Measurements from ENCODE around the gene NRK.
"Not testable (repeated sequence)": the region's sequence is repeated elsewhere in the genome, so short reads cannot be mapped to it uniquely, and the experiment has no call there.

NRK gene, protein sequence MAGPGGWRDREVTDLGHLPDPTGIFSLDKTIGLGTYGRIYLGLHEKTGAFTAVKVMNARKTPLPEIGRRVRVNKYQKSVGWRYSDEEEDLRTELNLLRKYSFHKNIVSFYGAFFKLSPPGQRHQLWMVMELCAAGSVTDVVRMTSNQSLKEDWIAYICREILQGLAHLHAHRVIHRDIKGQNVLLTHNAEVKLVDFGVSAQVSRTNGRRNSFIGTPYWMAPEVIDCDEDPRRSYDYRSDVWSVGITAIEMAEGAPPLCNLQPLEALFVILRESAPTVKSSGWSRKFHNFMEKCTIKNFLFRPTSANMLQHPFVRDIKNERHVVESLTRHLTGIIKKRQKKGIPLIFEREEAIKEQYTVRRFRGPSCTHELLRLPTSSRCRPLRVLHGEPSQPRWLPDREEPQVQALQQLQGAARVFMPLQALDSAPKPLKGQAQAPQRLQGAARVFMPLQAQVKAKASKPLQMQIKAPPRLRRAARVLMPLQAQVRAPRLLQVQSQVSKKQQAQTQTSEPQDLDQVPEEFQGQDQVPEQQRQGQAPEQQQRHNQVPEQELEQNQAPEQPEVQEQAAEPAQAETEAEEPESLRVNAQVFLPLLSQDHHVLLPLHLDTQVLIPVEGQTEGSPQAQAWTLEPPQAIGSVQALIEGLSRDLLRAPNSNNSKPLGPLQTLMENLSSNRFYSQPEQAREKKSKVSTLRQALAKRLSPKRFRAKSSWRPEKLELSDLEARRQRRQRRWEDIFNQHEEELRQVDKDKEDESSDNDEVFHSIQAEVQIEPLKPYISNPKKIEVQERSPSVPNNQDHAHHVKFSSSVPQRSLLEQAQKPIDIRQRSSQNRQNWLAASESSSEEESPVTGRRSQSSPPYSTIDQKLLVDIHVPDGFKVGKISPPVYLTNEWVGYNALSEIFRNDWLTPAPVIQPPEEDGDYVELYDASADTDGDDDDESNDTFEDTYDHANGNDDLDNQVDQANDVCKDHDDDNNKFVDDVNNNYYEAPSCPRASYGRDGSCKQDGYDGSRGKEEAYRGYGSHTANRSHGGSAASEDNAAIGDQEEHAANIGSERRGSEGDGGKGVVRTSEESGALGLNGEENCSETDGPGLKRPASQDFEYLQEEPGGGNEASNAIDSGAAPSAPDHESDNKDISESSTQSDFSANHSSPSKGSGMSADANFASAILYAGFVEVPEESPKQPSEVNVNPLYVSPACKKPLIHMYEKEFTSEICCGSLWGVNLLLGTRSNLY (N-terminal part only)

DNA sequence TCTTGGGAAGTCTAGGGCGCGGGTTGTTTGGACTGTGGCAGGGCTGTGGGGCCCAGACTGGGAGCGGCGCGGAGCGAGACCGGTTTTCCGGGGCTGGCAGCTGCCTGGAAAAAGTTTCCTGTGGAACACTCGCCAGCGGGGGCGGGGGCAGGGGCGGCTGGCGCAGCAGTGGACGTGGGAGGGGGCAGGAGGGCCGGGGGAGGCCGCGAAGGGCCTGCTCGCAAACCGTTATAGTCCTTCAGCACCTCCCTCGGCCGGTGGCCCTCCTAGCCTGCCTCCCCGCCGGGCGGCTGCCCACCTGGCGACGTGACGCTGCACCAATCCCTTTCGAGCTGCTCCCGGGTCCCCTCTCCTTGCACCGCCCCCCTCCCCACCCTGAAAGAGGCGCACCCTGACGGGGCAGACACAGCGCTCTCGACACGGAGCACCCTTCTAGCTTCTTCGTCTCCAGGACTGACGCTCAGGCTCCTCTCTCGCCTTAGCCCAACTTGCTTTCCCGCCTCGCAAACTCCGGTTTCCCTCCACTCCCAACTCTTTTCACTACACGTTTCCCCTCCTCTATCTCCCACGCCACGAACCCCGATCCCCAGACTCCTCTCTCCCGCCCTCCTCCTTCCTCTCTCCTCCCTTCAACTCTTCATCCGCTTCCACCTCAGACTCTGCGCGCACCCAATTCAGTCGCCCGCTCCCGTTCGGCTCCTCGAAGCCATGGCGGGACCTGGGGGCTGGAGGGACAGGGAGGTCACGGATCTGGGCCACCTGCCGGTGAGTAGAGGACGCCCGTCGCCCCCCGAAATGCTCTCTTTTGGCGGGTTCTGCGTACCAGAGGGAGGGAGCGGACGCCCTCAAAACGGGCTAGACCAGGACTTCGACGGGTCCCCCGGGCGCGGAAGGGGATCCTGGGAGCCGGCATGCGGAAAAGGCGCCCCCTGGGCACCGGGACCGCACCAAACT lies at the start of gene NRK:
Gene NRK, plus strand, starts transcription at position 402 of the 954 bp plus-strand sequence. Its CDS starts 307 bp downstream, at position 709.
- DNase-seq: no peak

DNA sequence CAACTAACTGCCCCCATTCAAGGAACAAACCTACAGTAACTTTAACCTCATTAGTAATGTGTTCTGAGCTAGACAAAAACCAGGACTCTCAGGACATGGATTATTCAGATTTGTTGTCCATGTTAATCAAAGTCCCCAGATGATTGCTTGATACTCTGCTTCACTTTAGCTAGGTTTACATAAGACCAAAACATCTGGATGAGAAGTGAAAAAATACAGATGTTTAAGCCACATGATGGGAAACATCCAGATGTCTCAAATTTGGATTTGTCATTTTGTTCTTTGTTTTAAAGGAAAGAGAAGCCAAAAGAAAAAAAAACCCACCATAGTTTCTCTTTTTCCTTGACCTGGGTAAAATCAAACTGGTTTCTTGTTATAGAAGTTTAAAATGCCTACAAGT lies 48.5 kb upstream of the NRK start:
- DNase-seq: no peak

DNA sequence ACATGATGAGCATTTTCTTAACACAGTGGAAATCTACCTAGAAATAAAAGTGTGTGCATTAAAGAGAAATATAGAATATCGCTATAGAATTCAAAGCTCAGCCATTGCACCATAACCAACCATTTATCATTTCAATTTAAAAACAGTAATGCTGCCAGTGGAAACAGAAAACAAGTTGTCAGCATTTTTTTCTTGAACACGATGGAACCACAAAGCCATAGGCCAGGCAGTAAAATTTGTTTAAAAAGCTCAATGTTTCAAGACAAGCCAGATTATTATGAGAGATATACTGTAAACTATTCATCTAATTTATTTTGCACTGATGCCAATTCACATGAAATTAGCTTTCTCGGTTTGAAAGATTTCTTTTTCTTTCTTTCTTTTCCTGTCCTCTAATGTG lies 46.7 kb upstream of the NRK start:
- DNase-seq: no peak

DNA sequence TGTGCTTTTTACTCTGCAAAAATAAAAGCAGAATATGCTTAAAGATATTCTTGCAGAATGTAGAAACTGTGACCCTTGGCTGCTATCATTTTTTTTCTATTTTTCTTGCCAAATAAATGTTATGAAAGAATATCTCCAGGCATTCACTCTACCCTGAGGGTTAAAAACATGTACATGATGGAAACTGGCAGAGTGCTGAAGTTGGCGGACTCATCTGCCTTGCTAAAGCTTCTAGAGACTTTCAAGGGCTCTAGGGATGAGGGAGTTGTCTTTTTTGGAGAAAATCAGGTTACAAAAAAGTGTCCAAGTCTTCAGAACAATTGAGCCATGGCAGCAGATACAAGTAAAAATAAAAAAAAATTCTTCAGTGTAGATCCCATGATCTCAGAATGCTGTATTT lies 40.5 kb upstream of the NRK start:
- no peak for DNase-seq

DNA sequence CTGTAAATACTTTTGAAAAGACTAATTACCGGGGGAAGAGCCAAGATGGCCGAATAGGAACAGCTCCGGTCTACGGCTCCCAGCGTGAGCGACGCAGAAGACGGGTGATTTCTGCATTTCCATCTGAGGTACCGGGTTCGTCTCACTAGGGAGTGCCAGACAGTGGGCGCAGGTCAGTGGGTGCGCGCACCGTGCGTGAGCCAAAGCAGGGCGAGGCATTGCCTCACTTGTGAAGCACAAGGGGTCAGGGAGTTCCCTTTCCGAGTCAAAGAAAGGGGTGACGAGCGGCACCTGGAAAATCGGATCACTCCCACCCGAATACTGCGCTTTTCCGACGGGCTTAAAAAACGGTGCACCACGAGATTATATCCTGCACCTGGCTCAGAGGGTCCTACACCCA lies 25.5 kb upstream of the NRK start:
- not testable (repeated sequence) for DNase-seq

DNA sequence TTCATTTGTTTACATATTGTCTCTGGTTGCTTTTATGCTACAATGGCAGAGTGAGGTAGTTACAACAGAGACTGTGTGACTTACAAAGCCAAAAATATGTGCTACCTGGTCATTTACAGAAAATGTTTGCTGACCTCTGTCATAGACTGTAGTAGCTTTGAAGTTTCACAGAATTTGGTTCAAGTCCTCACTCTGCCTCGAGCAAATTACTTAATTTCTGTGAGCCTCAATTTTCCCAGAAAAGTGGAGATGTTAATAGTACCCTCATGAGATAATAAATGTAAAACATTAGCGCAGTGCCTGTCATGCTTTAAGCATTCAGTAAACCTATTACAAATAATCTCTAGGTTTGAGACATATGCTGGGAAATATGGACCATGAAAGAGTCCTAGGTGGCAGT lies 18.4 kb upstream of the NRK start:
- no peak for DNase-seq

DNA sequence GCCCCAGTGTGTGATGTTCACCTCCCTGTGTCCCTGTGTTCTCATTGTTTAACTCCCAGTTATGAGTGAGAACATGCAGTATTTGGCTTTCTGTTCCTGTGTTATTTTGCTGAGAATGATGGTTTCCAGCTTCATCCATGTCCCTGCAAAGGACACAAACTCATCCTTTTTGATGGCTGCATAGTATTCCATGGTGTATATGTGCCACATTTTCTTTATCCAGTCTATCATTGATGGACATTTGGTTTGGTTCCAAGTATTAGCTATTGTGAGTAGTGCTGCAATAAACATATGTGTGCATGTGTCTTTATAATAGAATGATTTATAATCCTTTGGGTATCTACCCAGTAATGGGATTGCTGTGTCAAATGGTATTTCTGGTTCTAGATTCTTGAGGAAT lies 16.7 kb upstream of the NRK start:
- not testable (repeated sequence) for DNase-seq

DNA sequence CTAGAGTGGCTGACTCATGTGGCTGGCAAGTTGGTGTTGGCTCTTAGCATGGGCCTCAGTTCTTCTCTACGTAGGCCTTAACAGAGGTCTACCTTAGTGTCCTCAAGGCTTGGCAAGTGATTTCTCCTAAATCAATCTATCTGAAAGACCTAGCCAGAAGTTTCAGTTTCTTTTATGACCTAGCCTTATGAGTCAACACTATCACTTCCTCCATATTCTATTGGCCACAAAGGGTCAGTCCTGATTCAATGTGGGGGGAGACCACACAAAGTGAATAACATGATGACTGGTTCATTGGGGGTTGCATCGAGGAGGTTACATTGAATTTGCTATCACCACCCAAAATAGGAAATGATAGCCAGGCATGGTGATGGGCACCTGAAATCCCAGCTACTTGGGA lies 5.8 kb upstream of the NRK start:
- DNase-seq: no peak

DNA sequence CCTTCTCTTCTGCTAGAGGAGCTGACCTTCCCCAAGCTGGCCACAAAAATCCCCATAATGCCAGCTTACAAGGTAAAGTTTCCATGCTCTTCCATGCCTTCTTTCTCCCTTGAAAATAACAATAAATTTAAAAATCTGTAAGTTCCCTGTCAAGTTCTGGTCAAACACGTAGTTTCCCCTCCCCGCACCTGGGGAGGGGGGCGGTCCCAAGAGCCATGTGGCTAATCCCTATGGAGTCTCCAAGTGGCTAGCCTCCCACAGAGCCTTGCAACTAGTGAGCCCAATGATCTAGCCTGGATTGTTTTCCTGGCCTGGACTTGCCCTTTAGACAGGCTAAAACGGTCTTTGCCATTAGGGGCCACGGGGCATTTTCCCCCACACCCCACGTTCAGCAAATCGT lies 2.1 kb upstream of the NRK start:
- DNase-seq: no peak

DNA sequence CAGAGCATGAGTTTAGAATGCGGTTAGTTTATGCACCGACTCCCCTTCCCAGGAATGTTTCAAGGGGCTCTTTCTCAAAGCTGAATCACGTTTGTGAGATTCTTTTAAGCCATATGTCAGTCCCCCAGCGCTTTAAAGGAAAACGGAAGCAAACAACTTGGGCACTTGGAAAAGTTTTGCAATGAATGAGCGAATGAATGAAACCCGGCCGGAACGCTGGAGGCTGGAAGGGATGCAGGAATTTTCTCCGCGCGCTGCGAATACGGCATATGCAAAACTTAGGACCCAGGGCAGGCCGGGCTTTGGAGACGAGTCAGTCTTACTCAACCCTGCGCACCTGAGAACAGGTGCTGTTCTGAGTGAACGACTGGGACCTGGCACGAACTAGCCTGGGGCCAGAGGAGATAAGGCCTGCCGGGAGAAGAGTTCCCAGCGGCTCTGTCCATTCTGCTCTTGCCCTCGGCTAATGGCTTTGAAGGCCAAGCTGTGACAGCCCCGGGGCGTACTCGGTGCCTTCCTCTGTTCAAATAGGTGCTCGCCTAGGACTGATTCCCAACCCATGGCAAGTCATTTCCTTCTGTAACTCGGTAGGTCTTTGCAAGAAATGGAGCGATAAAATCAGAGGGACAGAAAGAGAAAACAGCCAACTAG lies 743 bp upstream of the NRK start:
- DNase-seq: no peak

DNA sequence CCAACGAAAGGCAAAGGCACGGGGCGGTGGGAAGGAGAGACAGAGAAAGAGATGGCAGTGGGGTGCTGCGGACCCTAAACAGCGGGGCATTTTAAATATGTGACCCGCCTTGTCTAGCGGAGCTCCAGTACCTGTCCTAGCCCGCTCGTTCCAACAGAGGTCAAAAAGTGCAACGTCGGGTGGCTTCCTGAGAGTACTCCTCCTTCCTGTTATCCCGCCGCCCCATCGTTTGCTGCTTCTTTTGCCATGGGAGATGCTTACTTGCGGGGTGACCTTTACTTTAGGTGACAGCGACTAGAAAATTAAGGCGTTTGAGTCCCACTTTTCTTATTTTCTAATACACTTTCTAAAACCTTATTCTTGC lies 735 bp downstream of the NRK start:
- DNase-seq: no peak

DNA sequence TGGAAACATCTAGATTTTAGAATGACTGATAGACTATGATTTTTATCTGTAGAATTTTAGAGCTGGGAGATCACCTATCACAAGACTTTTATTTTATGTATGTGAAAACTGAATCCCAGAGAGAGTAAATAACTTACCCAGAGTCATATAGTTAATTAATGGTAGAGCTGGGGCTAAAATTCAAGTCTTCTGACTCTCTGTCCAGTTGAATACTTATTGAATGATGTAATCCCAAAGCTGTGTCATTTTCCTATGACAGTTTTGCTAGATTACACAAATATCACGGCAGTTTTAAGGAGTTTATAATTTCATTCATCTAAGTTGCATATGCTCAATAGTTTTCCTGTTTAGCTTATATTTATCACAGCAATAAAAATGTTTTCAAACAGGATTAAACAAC lies 6.7 kb downstream of the NRK start:
- no peak for DNase-seq

DNA sequence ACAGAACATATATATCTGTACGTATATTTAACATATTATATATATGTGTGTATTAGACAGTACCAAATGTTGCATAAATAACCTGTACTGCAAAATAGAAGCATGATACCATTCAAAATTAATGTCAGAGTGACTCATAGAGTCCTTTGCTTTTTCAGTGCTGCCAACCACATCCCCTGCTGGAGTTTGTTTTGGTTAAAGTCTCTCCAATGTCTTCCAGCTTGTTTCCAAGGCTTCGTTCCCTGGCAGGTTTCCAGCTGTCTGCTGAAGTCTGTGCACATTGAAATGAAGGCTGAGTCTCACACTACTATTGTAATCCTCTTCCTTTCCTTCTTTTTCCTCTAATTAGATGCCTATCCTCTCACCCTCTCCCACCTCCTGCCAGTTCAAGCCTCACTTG lies 14.9 kb downstream of the NRK start:
- no peak for DNase-seq

DNA sequence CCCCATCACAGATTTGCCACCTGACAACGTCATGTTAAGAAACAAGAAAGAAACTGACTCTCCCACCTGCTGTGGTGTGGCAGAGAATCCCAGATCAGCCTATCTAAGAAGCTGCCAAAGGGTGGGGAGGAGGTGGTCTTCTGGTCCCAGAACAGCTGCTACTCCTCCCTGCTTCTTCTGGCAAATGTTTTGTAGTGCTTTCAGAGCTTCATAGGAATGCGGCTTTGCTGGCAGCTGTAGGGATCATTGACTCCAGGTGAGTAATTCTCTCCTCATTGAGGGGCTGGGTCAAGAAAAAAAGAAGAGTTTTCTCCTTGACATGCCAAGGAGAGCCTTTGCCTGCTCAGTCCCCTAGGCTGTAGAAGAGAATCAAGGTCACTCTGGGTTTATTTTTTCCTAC lies 23.3 kb downstream of the NRK start:
- no peak for DNase-seq

DNA sequence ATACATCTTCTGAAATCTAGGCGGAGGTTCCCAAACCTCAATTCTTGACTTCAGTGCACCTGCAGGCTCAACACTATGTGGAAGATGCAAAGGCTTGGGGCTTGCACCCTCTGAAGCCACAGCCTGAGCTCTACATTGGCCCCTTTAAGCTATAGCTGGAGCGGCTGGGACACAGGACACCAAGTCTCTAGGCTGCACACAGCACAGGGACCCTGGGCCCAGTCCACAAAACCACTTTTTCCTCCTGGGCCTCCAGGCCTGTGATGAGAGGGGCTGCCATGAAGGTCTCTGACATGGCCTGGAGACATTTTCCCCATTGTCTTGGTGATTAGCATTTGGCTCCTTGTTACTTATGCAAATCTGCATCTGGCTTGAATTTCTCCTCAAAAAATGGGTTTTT lies 27.8 kb downstream of the NRK start:
- DNase-seq: not testable (repeated sequence)

DNA sequence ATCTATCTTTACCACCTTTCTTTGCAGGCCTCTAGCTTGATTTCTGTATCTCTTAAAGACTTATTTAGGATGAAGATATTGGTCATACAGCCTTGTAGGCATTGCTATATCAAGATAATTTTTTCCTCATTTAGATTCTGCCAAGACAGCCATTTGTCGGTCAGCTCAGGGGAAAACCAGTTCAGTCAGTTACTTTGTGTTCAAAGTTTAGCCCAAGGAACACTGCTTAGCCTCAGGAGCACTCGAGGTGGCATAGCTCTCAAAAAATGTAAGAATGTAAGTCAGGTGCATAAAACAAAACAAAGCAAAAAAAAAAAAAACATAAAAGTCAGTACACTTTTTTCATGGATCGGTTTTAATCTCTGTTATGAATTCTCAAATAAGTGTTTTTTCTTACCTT lies 43.4 kb downstream of the NRK start:
- DNase-seq: no peak

DNA sequence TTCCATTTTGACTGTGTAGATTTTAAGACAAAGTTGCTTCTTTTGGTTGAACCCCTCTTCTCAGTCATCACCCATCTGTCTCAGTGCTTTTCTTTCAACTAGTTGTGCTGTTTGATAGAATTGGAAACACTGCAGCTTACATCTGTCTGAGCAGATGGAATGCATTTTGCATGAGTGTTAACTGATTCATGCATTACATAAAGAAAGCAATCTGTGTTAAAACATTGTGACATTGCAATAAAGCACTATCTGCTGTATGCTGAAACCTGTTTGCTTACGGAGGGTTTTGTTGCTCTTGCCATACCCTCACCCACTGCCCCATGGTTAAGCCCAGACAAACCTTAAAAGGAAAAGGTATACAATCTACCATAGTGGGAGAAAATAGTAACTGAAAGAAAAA lies 47.4 kb downstream of the NRK start:
- DNase-seq: no peak

DNA sequence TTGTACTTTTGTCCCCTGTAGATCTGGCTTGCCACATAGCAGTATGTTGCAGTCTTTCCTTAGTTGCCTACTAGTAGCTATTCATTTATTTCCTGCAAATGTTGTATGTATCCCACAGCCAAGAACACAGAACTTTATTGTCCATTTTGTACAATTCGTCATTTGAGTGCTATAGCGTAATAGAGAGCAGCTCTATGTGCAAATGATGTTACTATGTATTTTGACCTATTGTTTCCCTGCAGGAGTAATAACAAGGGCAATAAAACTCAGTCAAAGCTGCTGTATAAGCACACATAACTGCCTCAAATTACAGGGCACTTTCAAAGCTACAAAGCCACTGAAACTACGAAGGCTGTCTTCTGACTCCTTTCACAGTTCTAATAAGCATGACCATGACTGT lies 48.1 kb downstream of the NRK start:
- no peak for DNase-seq

DNA sequence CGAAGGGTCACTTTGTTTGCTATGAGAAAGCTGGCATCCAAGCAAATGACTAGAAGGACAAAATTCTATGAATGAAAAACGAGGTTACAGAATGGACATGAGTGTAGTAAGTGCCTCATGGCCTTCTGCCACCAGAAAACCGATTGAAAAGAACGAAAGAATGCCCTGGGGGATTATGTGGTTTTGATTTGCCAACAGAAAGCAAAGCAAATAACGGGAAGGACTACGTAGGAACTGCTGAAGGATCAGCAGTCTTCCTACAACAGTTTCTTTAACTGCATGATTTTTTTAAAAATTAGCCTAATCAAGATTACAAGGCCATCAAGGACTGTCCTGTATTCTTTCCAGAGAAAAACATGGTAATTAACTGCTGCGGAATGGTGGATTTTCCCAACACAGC lies 50.6 kb downstream of the NRK start:
- DNase-seq: no peak

DNA sequence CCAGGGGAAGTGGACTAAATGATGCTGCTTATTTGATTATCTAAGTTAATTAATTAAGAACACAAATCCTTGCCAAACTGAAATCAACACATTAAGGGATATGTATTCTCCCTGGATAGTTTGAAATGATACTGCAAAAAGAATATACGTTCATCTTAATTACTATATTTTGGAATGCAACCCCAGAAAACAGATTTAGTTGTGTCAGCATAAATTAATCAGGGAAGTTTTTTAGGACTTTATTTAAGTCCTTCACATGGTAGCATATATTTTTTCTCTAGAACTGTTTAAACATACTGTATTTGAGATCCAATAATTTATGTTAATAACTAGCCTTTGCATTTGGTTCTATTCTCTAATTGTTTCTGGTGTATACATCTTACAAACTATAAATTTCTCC lies 52.5 kb downstream of the NRK start:
- no peak for DNase-seq

DNA sequence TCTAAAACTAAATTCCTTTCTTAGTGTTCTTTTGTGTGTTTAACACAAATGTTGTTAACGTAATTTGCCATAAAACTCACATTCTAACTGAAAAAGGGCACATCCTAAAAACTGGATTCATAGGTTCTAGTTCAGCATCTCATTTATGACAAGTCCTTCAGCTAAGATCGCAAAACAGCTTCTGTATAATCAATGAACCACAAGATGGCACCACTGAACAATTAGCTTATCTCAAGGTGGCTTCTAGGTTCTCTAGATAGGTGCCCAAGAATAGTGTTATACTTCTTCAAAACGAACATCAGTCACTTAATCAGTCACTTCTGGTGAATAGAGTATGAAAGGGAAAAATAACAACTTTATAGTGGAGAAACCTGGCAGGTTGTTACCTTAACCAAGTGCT lies 54.3 kb downstream of the NRK start:
- no peak for DNase-seq

DNA sequence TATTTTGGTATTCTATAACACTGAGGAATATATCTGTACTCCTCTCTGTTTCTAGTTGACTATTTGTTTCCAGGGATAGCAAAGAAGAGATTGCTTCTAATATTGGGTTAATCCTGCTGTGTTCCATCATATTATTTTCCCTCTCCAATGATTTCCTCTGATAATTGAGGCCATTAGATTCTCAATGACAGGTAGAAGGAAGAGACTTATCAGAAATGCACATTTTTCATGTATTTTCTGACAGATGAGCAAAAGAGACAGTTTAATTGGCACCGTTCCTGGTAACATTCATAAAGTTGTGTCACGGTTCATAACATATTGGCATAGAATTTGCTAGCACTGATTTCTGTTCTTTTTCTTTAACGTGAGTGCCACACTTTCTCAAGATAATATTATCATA lies 58.2 kb downstream of the NRK start:
- DNase-seq: no peak

Data from NCI-H2107 (cell line).